Measurements from ENCODE around the gene PAXX.

- no peak for TF ChIP-seq POLR2A (IDR thresholded peaks at IDR 0.05; ENCODE audit: low read depth, low read length)
- TF ChIP-seq TAF1 (IDR thresholded peaks at IDR 0.05; ENCODE audit: low read depth, low read length): no peak
- no peak for TF ChIP-seq POU2F2 (IDR thresholded peaks at IDR 0.05; ENCODE audit: low read depth, low read length)
- no peak for TF ChIP-seq POLR2AphosphoS5 (IDR thresholded peaks at IDR 0.05; ENCODE audit: low read depth, low read length)
- TF ChIP-seq SPI1 (IDR thresholded peaks at IDR 0.05; ENCODE audit: low read depth, low read length): no peak
- TF ChIP-seq PAX5 (IDR thresholded peaks at IDR 0.05; ENCODE audit: insufficient read depth, low read length, severe bottlenecking): no peak
Observed at GRCh38 chr9:137014776-137015539, 22.7 kb downstream of the PAXX start.

Measured in GM12891 (cell line).